ENCODE measurements around the gene SCYGR8.

DNA sequence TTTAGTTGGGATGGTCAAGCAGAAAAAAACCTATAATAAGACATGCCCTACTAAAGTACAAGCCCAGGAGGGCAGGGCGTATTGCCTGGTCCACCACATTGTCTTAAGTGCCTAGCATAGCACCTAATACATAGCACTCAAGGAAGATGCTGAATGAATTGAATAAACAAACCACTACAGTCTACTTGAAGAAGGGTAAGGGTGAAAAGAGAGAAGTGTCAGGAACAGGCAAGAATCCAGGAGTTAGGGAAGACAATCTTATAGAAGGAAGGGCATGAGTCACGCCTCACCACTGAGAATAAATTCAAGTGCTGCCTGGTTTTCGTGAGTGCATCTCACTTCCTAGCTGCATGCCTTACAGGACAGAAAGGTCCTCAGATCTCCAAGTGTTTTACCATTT lies 41.7 kb upstream of the SCYGR8 start:
- no peak for TF ChIP-seq TAF1 (IDR thresholded peaks at IDR 0.05; ENCODE audit: low read depth, low read length)
- TF ChIP-seq POLR2A (IDR thresholded peaks at IDR 0.05; ENCODE audit: low read depth, low read length): no peak
- no peak for TF ChIP-seq POLR2AphosphoS5 (IDR thresholded peaks at IDR 0.05; ENCODE audit: low read depth, low read length)
- no peak for TF ChIP-seq POU2F2 (IDR thresholded peaks at IDR 0.05; ENCODE audit: low read depth, low read length)
